ENCODE results near the gene INPP4B. TPM values are rescaled to one million over a fixed set of nuclear protein-coding genes. Genes with fewer than 3 reads are reported as not detected.
A peak's percentile ranks its signal among the peaks of the same experiment; 100 is the strongest.
"Not testable (repeated sequence)": the region's sequence is repeated elsewhere in the genome, so short reads cannot be mapped to it uniquely, and the experiment has no call there.

INPP4B gene
- total and polyA plus RNA-seq, 2 donors (not counting 1 experiment from before 2014, with no cell fraction given) = 0.03 TPM; not detected in 1

DNA sequence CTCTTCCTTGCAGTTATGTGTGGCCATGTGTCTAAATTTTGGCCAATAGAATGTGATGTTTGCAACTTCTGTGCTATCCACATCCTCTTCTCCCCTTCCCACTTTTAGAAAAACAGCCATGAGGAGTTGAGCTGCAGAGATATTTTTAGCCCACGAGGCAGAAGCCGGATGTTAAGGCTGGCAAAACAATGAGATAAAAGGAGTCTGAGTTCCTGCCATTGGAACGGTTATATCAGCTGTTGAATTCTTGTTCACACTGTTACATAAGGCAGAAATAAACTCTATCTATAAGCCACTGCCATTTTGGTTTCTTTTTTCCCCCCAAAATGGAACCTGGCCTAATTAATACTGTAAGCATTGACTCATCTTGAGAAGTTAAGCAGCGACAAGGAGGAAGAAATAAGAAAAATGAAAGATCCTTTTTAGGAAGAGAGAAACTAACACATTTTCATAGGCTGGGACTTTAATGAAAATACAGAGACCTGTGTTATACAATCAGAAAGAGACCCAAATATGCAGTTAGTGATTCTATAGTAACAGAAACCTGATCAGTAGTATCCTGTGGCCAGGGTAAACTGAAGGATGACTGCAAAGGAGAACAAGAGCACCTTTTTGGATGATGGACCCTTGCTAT is 200.5 kb downstream of the INPP4B start:
- Mint-ChIP-seq H3K27ac (no peak overlapping the region), H3K27me3 (no peaks in the 10 kb centered on the region), H3K9me3 (ENCODE audit: insufficient read depth) (peaks cover under 1% of the 10 kb centered on the region), H3K4me3 (no peak overlapping the region), H3K4me1 (no peaks in the 10 kb centered on the region)
- WGBS (ENCODE audit: insufficient coverage) = no CpG with 5 or more reads among the region's 4 CpGs
- Histone ChIP-seq H3K4me3 (ENCODE audit: control extremely low read depth in 1 of 5, extremely low read depth in 1 of 5, insufficient read depth in 1 of 5, low read depth in 2 of 5, low read length in 4 of 5) (no peak overlapping the region), H2AFZ (ENCODE audit: insufficient read depth, low read depth, low read length, poor library complexity, severe bottlenecking) (peak overlapping the region; percentile 9), H3K79me2 (ENCODE audit: control insufficient read depth, insufficient read depth, low read length) (no peaks in the 10 kb centered on the region), H3K27ac (ENCODE audit: low read length in 2 of 2) (no peak overlapping the region), H3K4me1 (ENCODE audit: control insufficient read depth in 2 of 2, insufficient read depth in 2 of 2, low read length in 2 of 2) (no peaks in the 10 kb centered on the region), H3K9ac (ENCODE audit: low read length) (no peak overlapping the region), H4K20me1 (ENCODE audit: control insufficient read depth, insufficient read depth, low read length, poor library complexity, severe bottlenecking) (no peaks in the 10 kb centered on the region), H3K4me2 (replicated peaks; ENCODE audit: low read depth, low read length, poor library complexity, severe bottlenecking) (no peak overlapping the region), H3K27me3 (replicated peaks in 1 of 4; ENCODE audit: control extremely low read depth in 1 of 4, control insufficient read depth in 3 of 4, insufficient read depth in 4 of 4, low read length in 3 of 4) (no peaks in the 10 kb centered on the region), H3K9me3 (ENCODE audit: control extremely low read depth in 1 of 3, control insufficient read depth in 2 of 3, insufficient read depth in 1 of 3, low read length in 2 of 3) (peaks cover 0 to 8% (median 0%) of the 10 kb centered on the region in 3 donors), H3K36me3 (replicated peaks in 1 of 2; ENCODE audit: control extremely low read depth in 1 of 2, control insufficient read depth in 1 of 2, extremely low read depth in 1 of 2, insufficient read depth in 2 of 2, low read length in 1 of 2) (no peaks in the 10 kb centered on the region)
- DNase-seq (no peak), ATAC-seq (ENCODE audit: low read depth) (no peak)
- intact Hi-C loops (cut with micrococcal nuclease) = no loop called here
- TF ChIP-seq EZH2 (IDR thresholded peaks at IDR 0.05; ENCODE audit: borderline replicate concordance, insufficient read depth, low read depth, low read length, poor library complexity, severe bottlenecking) (no peak), CTCF (IDR thresholded peaks at IDR 0.05) (no peak)
- POLR2A ChIA-PET = no interaction called here
- CTCF ChIA-PET = no interaction called here

DNA sequence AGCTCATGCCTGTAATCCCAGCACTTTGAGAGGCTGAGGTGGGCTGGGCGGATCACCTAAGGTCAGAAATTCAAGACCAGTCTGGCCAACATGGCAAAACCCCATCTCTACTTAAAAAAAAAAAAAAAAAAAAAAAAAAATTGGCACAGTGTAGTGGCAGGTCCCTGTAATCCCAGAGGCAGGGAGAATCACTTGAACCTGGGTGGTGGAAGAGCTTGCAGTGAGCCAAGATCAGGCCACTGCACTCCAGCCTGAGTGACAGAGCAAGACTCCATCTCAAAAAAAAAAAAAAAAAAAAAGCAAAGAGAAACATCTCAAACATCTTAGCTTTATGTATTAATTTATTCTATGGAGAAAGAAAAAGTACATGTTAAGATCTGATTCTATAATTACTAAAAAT is 201.5 kb downstream of the INPP4B start:
- H3K4me1 Mint-ChIP-seq; H3K27ac ChIP-seq (ENCODE audit: low read length in 2 of 2); H3K4me1 ChIP-seq (ENCODE audit: control insufficient read depth in 2 of 2, insufficient read depth in 2 of 2, low read length in 2 of 2); POLR2A ChIA-PET; H3K27me3 Mint-ChIP-seq; ATAC-seq (ENCODE audit: low read depth); H3K27ac Mint-ChIP-seq; H3K4me2 ChIP-seq (replicated peaks; ENCODE audit: low read depth, low read length, poor library complexity, severe bottlenecking); H4K20me1 ChIP-seq (ENCODE audit: control insufficient read depth, insufficient read depth, low read length, poor library complexity, severe bottlenecking); H3K36me3 ChIP-seq (replicated peaks in 1 of 2; ENCODE audit: control extremely low read depth in 1 of 2, control insufficient read depth in 1 of 2, extremely low read depth in 1 of 2, insufficient read depth in 2 of 2, low read length in 1 of 2); H3K9me3 ChIP-seq (ENCODE audit: control extremely low read depth in 1 of 3, control insufficient read depth in 2 of 3, insufficient read depth in 1 of 3, low read length in 2 of 3); H3K79me2 ChIP-seq (ENCODE audit: control insufficient read depth, insufficient read depth, low read length); CTCF ChIA-PET; H3K27me3 ChIP-seq (replicated peaks in 1 of 4; ENCODE audit: control extremely low read depth in 1 of 4, control insufficient read depth in 3 of 4, insufficient read depth in 4 of 4, low read length in 3 of 4); H3K9me3 Mint-ChIP-seq (ENCODE audit: insufficient read depth); H3K4me3 ChIP-seq (ENCODE audit: control extremely low read depth in 1 of 5, extremely low read depth in 1 of 5, insufficient read depth in 1 of 5, low read depth in 2 of 5, low read length in 4 of 5); intact Hi-C loops (cut with micrococcal nuclease); H3K4me3 Mint-ChIP-seq; H3K9ac ChIP-seq (ENCODE audit: low read length); DNase-seq; H2AFZ ChIP-seq (ENCODE audit: insufficient read depth, low read depth, low read length, poor library complexity, severe bottlenecking): not testable (repeated sequence)
- WGBS (ENCODE audit: insufficient coverage) = no CpG with 5 or more reads among the region's 1 CpG

Data from B cell (primary cell).